HEK293T (cell line): Measurements from ENCODE around the gene SH3TC1.

ENCODE experiments used
- CTCF ChIA-PET: fragments of 350-600 bp; formaldehyde crosslinking; extraction: SDS; loops from one replicate; lab custom pipeline; 2021; ENCODE audit warnings: antibody characterized with exemption, inconsistent platforms; lab: Yijun Ruan, JAX
- POLR2A ChIA-PET: fragments of 350-600 bp; formaldehyde crosslinking; extraction: SDS; loops from one replicate; lab custom pipeline; 2020; ENCODE audit warnings: antibody characterized with exemption, inconsistent platforms; lab: Yijun Ruan, JAX
- DNase-seq: peaks from one replicate; pipeline ENCODE4 v3.0.0; 2012; ENCODE audit warnings: mixed read lengths; ENCODE audit errors: extremely low spot score
- ARNT ChIP-seq: fragments of 450-650 bp; IDR thresholded peaks from 2 replicates; pipeline ENCODE4 v1.6.1; 2017; ENCODE audit warnings: mild to moderate bottlenecking
- BHLHE40 ChIP-seq: fragments of 450-650 bp; IDR thresholded peaks from 2 replicates; pipeline ENCODE4 v1.6.1; 2016; ENCODE audit warnings: mild to moderate bottlenecking, moderate library complexity, borderline replicate concordance
- CTBP1 ChIP-seq: fragments of 450-650 bp; IDR thresholded peaks from 2 replicates; pipeline ENCODE4 v1.6.1; 2016; ENCODE audit warnings: borderline replicate concordance
- ELF4 ChIP-seq: fragments of 450-650 bp; IDR thresholded peaks from 2 replicates; pipeline ENCODE4 v1.6.1; 2017; ENCODE audit warnings: antibody characterized with exemption
- FOXA1 ChIP-seq: fragments of 450-650 bp; IDR thresholded peaks from 2 replicates; pipeline ENCODE4 v1.6.1; 2016; ENCODE audit warnings: mild to moderate bottlenecking
- FOXK2 ChIP-seq: fragments of 450-650 bp; IDR thresholded peaks from 2 replicates; pipeline ENCODE4 v1.6.1; 2016; ENCODE audit warnings: mild to moderate bottlenecking
- FOXM1 ChIP-seq: fragments of 450-650 bp; IDR thresholded peaks from 2 replicates; pipeline ENCODE4 v1.6.1; 2017; ENCODE audit warnings: mild to moderate bottlenecking, borderline replicate concordance
- HDGF ChIP-seq: fragments of 450-650 bp; IDR thresholded peaks from 2 replicates; pipeline ENCODE4 v1.6.1; 2017; ENCODE audit warnings: antibody characterized with exemption, borderline replicate concordance
- L3MBTL2 ChIP-seq: fragments of 450-650 bp; conservative IDR thresholded peaks from 2 replicates; pipeline ENCODE4 v1.6.1; 2016; ENCODE audit warnings: mild to moderate bottlenecking
- LEF1 ChIP-seq: fragments of 450-650 bp; IDR thresholded peaks from 2 replicates; pipeline ENCODE4 v1.6.1; 2017; ENCODE audit warnings: mild to moderate bottlenecking, borderline replicate concordance
- NFRKB ChIP-seq: fragments of 450-650 bp; IDR thresholded peaks from 2 replicates; pipeline ENCODE4 v1.6.1; 2016; ENCODE audit warnings: mild to moderate bottlenecking, moderate library complexity
- PKNOX1 ChIP-seq: fragments of 450-650 bp; IDR thresholded peaks from 2 replicates; pipeline ENCODE4 v1.6.1; 2016
- SP1 ChIP-seq: fragments of 450-650 bp; IDR thresholded peaks from 2 replicates; pipeline ENCODE4 v1.6.1; 2017
- SUZ12 ChIP-seq: fragments of 450-650 bp; IDR thresholded peaks from 2 replicates; pipeline ENCODE4 v1.6.1; 2016; ENCODE audit warnings: mild to moderate bottlenecking
- TARDBP ChIP-seq: fragments of 450-650 bp; IDR thresholded peaks from 2 replicates; pipeline ENCODE4 v1.6.1; 2016
- ZNF384 ChIP-seq: fragments of 450-650 bp; IDR thresholded peaks from 2 replicates; pipeline ENCODE4 v1.6.1; 2016

The SH3TC1 gene

GRCh38 chr4:8213121-8213520 lies 14.0 kb downstream of the SH3TC1 start:
- POLR2A ChIA-PET, result no interaction called here
- no peak for TF ChIP-seq TARDBP
- no peak for TF ChIP-seq LEF1
- no peak for TF ChIP-seq ZNF384
- CTCF ChIA-PET, result no interaction called here
- DNase-seq, result no peak

GRCh38 chr4:8214136-8214535 lies 15.0 kb downstream of the SH3TC1 start:
- POLR2A ChIA-PET, result no interaction called here
- TF ChIP-seq TARDBP (no peak), HDGF (no peak), ELF4 (no peak), FOXM1 (no peak), ZNF384 (no peak), NFRKB (no peak)
- CTCF ChIA-PET, result interaction anchor here (0.6 kb wide), 1 partner anchor 188 kb away, joined by 4 read pairs; no protein-coding TSS in a partner anchor
- DNase-seq, result no peak

GRCh38 chr4:8215001-8215427 lies 15.9 kb downstream of the SH3TC1 start:
- no peak for TF ChIP-seq NFRKB
- TF ChIP-seq LEF1, result no peak
- no peak for TF ChIP-seq FOXK2
- TF ChIP-seq BHLHE40, result no peak
- no peak for TF ChIP-seq HDGF
- no peak for TF ChIP-seq TARDBP
- no peak for DNase-seq
- ChIA-PET CTCF (no interaction called here), POLR2A (no interaction called here)

GRCh38 chr4:8215641-8216442 lies 16.8 kb downstream of the SH3TC1 start:
- no peak for TF ChIP-seq SP1
- no peak for TF ChIP-seq FOXK2
- no peak for TF ChIP-seq PKNOX1
- TF ChIP-seq ZNF384, result no peak
- no peak for DNase-seq
- ChIA-PET POLR2A (no interaction called here), CTCF (interaction anchor here (0.6 kb wide), 1 partner anchor 95 kb away, joined by 4 read pairs; no protein-coding TSS in a partner anchor)

- CTCF ChIA-PET, result interaction anchor here (0.6 kb wide), 1 partner anchor 94 kb away, joined by 4 read pairs; no protein-coding TSS in a partner anchor
- TF ChIP-seq TARDBP (no peak), ZNF384 (no peak), FOXM1 (no peak), FOXA1 (no peak), ARNT (no peak), SP1 (no peak), HDGF (no peak), FOXK2 (no peak), L3MBTL2 (no peak), LEF1 (no peak), NFRKB (no peak), SUZ12 (no peak)
- POLR2A ChIA-PET, result no interaction called here
- DNase-seq, result no peak
Measured at GRCh38 chr4:8216443-8217245, 17.6 kb downstream of the SH3TC1 start.

GRCh38 chr4:8217246-8217511 lies 18.1 kb downstream of the SH3TC1 start:
- POLR2A ChIA-PET, result no interaction called here
- no peak for DNase-seq
- TF ChIP-seq FOXK2, result no peak
- TF ChIP-seq HDGF, result no peak
- TF ChIP-seq LEF1, result no peak
- no peak for TF ChIP-seq SP1
- TF ChIP-seq CTBP1, result no peak
- TF ChIP-seq TARDBP, result no peak
- no peak for TF ChIP-seq FOXM1
- no peak for TF ChIP-seq NFRKB
- CTCF ChIA-PET, result no interaction called here

- POLR2A ChIA-PET, result no interaction called here
- DNase-seq, result no peak
- CTCF ChIA-PET, result no interaction called here
- TF ChIP-seq TARDBP (no peak), BHLHE40 (no peak), ZNF384 (no peak), ARNT (no peak), SP1 (no peak), HDGF (no peak), PKNOX1 (no peak), SUZ12 (no peak), ELF4 (no peak), FOXA1 (no peak)
Measured at GRCh38 chr4:8217871-8218270, 18.8 kb downstream of the SH3TC1 start.
